DND-41 (cell line): Measurements from ENCODE around the gene MPND.

Experiments used
- ATAC-seq: fragments of 200-7000 bp; cut with Tn5 transposase; 3 replicates; pipeline ENCODE4 v1.9.1; 2021; ENCODE audit warnings: low read depth; ENCODE audit not compliant: insufficient read depth
- DNase-seq: peaks from one replicate; pipeline ENCODE4 v3.0.0-alpha.2; 2020
- H2AFZ ChIP-seq: 2 replicates; pipeline ENCODE4 v1.6.0; 2012; ENCODE audit warnings: low read depth, low read length
- H3K27ac ChIP-seq: 2 replicates; pipeline ENCODE4 v1.5.1; 2012; ENCODE audit warnings: low read length, inconsistent platforms
- H3K27me3 ChIP-seq: fragments of 200-600 bp; sonication (generic); 2 replicates; pipeline ENCODE4 v1.6.0; 2012; ENCODE audit warnings: low read length, mild to moderate bottlenecking, inconsistent platforms; ENCODE audit not compliant: insufficient read depth, poor library complexity
- H3K36me3 ChIP-seq: 2 replicates; pipeline ENCODE4 v1.5.1; 2012; ENCODE audit warnings: low read length, inconsistent platforms; ENCODE audit not compliant: insufficient read depth
- H3K4me1 ChIP-seq: 2 replicates; pipeline ENCODE4 v1.5.1; 2012; ENCODE audit warnings: mild to moderate bottlenecking, low read length; ENCODE audit not compliant: insufficient read depth
- H3K4me2 ChIP-seq: 2 replicates; pipeline ENCODE4 v1.6.0; 2012; ENCODE audit warnings: mild to moderate bottlenecking, moderate library complexity, low read length, inconsistent platforms; ENCODE audit not compliant: insufficient read depth
- H3K4me3 ChIP-seq, 2 experiments: fragments of 200-600 bp in 1 of 2; shearing (Covaris generic) in 1 of 2; 2 replicates each; pipeline ENCODE4 v1.5.1; 2012 to 2016; ENCODE audit warnings: inconsistent platforms in 2 of 2, low read length in 2 of 2, mild to moderate bottlenecking in 2 of 2, low read depth in 1 of 2, moderate library complexity in 1 of 2
- H3K79me2 ChIP-seq: 2 replicates; pipeline ENCODE4 v1.6.0; 2012; ENCODE audit warnings: low read length, inconsistent platforms; ENCODE audit not compliant: insufficient read depth
- H3K9ac ChIP-seq: 2 replicates; pipeline ENCODE4 v1.6.0; 2012; ENCODE audit warnings: low read depth, mild to moderate bottlenecking, inconsistent platforms, low read length, moderate library complexity
- H3K9me3 ChIP-seq: 2 replicates; pipeline ENCODE4 v1.5.1; 2012; ENCODE audit warnings: low read length, moderate library complexity, mild to moderate bottlenecking, inconsistent platforms; ENCODE audit not compliant: insufficient read depth, severe bottlenecking
- H4K20me1 ChIP-seq: 2 replicates; pipeline ENCODE4 v1.6.0; 2012; ENCODE audit warnings: low read length; ENCODE audit not compliant: insufficient read depth
- EZH2 ChIP-seq: IDR thresholded peaks from 3 replicates; pipeline ENCODE4 v1.6.1; 2012; ENCODE audit warnings: borderline replicate concordance, low read depth, mild to moderate bottlenecking, moderate library complexity, low read length, inconsistent platforms; ENCODE audit not compliant: severe bottlenecking
- TF ChIP-seq, protein P1 (sequence below): IDR thresholded peaks from 2 replicates; pipeline ENCODE4 v1.5.1; 2012; ENCODE audit warnings: borderline replicate concordance, low read length, moderate library complexity, mild to moderate bottlenecking; ENCODE audit not compliant: poor library complexity, severe bottlenecking; ENCODE audit errors: extremely low read depth

MPND gene

GRCh38 chr19:4390567-4391305, 47.4 kb downstream of the MPND start:
- peaks cover 33% of the 10 kb centered on the region for H3K36me3 ChIP-seq
- ATAC-seq = no peak
- H3K4me3 ChIP-seq = no peak overlapping the region
- no peak overlapping the region for H3K27ac ChIP-seq
- no peak overlapping the region for H3K9ac ChIP-seq
- no peak overlapping the region for H3K4me2 ChIP-seq
- peaks cover 94% of the 10 kb centered on the region for H3K79me2 ChIP-seq
- H4K20me1 ChIP-seq = peaks cover 79% of the 10 kb centered on the region
- no peak for DNase-seq
- TF ChIP-seq, protein P1, sequence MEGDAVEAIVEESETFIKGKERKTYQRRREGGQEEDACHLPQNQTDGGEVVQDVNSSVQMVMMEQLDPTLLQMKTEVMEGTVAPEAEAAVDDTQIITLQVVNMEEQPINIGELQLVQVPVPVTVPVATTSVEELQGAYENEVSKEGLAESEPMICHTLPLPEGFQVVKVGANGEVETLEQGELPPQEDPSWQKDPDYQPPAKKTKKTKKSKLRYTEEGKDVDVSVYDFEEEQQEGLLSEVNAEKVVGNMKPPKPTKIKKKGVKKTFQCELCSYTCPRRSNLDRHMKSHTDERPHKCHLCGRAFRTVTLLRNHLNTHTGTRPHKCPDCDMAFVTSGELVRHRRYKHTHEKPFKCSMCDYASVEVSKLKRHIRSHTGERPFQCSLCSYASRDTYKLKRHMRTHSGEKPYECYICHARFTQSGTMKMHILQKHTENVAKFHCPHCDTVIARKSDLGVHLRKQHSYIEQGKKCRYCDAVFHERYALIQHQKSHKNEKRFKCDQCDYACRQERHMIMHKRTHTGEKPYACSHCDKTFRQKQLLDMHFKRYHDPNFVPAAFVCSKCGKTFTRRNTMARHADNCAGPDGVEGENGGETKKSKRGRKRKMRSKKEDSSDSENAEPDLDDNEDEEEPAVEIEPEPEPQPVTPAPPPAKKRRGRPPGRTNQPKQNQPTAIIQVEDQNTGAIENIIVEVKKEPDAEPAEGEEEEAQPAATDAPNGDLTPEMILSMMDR = no peak
- TF ChIP-seq EZH2 = no peak
- H3K9me3 ChIP-seq = no peaks in the 10 kb centered on the region
- no peaks in the 10 kb centered on the region for H3K27me3 ChIP-seq
- H3K4me1 ChIP-seq = no peaks in the 10 kb centered on the region
- H2AFZ ChIP-seq = no peak overlapping the region

DNA sequence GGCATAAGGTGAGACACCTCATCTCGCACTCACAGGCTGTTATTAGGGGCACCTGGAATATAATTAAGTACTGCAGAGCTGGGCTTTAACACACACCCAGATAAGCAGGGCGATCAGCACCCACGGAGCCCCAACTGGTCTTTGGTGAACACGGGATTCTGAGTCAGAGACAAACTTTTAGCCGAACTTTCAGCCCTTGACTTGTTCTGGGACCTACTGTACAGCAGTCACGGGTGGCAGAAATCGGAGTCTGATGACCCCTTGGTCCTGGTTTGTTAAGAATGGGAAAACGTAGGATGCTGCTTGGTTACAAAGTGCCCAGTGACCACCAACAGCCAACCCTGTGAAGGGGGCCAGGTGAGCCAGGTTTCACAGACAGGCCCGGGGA, 47.9 kb downstream of the MPND start:
- no peaks in the 10 kb centered on the region for H3K4me1 ChIP-seq
- no peak overlapping the region for H3K27ac ChIP-seq
- ATAC-seq (no peak), DNase-seq (no peak)
- peaks cover 94% of the 10 kb centered on the region for H3K79me2 ChIP-seq
- H3K4me2 ChIP-seq = no peak overlapping the region
- peaks cover 35% of the 10 kb centered on the region for H3K36me3 ChIP-seq
- peaks cover 75% of the 10 kb centered on the region for H4K20me1 ChIP-seq
- H3K27me3 ChIP-seq = no peaks in the 10 kb centered on the region
- H3K9me3 ChIP-seq = no peaks in the 10 kb centered on the region
- H2AFZ ChIP-seq = no peak overlapping the region
- no peak overlapping the region; the same call in 1 of the 2 replicates for H3K9ac ChIP-seq
- H3K4me3 ChIP-seq = no peak overlapping the region
- TF ChIP-seq, protein P1 = no peak
- TF ChIP-seq EZH2 = no peak

DNA sequence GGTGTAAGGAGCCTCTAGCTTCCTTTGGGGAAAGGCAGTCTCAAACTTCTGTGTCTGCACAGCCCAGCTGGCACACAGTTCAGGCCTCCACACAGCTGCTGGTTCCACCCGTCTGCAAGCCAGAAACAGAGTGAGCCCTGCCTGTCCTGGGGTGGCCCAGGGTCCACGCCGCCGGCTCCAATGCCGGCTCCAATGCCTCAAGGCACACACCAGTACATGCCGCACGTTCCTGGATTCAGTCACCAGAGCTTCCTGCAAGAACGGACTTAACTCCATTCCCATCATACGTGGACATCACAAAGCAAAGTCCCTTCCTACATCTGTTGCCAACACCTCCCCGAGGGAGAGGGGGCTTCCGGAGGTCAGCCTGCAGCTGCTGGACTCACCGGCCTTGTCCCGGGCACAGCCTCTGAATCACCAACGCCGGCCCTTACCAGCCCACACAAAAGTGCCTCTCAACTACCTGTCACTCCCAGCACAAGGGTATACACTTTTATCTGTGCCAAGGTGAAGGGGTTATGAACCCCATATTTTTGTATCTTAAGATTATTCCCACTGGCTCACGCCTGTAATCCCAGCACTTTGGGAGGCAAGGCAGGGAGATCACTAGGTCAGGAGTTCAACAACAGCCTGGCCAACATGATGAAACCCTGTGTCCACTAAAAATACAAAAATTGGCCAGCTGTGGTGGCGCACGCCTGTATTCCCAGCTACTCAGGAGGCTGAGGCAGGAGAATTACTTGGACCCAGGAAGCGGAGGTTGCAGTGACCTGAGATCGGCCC, 48.5 kb downstream of the MPND start:
- H3K9me3 ChIP-seq = no peaks in the 10 kb centered on the region
- H2AFZ ChIP-seq = no peak overlapping the region
- H3K4me2 ChIP-seq = no peak overlapping the region
- no peak overlapping the region for H3K27ac ChIP-seq
- H3K4me1 ChIP-seq = peaks cover 3% of the 10 kb centered on the region; the same call in 1 of the 2 replicates
- no peak overlapping the region for H3K4me3 ChIP-seq
- peaks cover 77% of the 10 kb centered on the region for H4K20me1 ChIP-seq
- ATAC-seq (no peak), DNase-seq (no peak)
- H3K9ac ChIP-seq = no peak overlapping the region; the same call in 1 of the 2 replicates
- H3K36me3 ChIP-seq = peaks cover 41% of the 10 kb centered on the region
- TF ChIP-seq, protein P1 = no peak
- TF ChIP-seq EZH2 = no peak
- H3K79me2 ChIP-seq = peaks cover 95% of the 10 kb centered on the region
- no peaks in the 10 kb centered on the region for H3K27me3 ChIP-seq
